ENCODE results near the gene PSMD13. TPM values are rescaled to one million over a fixed set of nuclear protein-coding genes. Genes with fewer than 3 reads are reported as not detected.

Gene PSMD13
- total and polyA plus RNA-seq, 2 of the 13 experiments (the other 11 are each of a cell fraction or from before 2014, with no cell fraction given), result 83.0 to 117 TPM

- TF ChIP-seq SOX5 (CRISPR knock-in tag; IDR thresholded peaks at IDR 0.05; ENCODE audit: borderline replicate concordance) (peak; percentile 24; the same call in 1 of the 2 replicates), ISX (CRISPR knock-in tag; conservative IDR thresholded peaks at IDR 0.05) (no peak), ZNF639 (CRISPR knock-in tag; conservative IDR thresholded peaks at IDR 0.05) (peak; percentile 76; the same call in 1 of the 2 replicates), TRIM24 (CRISPR knock-in tag; IDR thresholded peaks at IDR 0.05) (no peak), SKI (IDR thresholded peaks at IDR 0.05; ENCODE audit: partially characterized antibody) (no peak), ZNF17 (CRISPR knock-in tag; IDR thresholded peaks at IDR 0.05) (no peak), ERF (CRISPR knock-in tag; IDR thresholded peaks at IDR 0.05) (peak; percentile 79; the same call in 1 of the 2 replicates), ZNF296 (CRISPR knock-in tag; conservative IDR thresholded peaks at IDR 0.05) (no peak), YEATS4 (CRISPR knock-in tag; IDR thresholded peaks at IDR 0.05; ENCODE audit: borderline replicate concordance) (peak; percentile 78), ZKSCAN1 (IDR thresholded peaks at IDR 0.05; ENCODE audit: low read length) (no peak), ZKSCAN8 (CRISPR knock-in tag; IDR thresholded peaks at IDR 0.05; ENCODE audit: borderline replicate concordance) (no peak), PBX2 (CRISPR knock-in tag; IDR thresholded peaks at IDR 0.05) (no peak), ZBTB49 (CRISPR knock-in tag; IDR thresholded peaks at IDR 0.05; ENCODE audit: borderline replicate concordance) (no peak), ZMYM3 (CRISPR knock-in tag; IDR thresholded peaks at IDR 0.05) (no peak), SMYD3 (CRISPR knock-in tag; IDR thresholded peaks at IDR 0.05) (no peak), SRF (IDR thresholded peaks at IDR 0.05; ENCODE audit: low read depth, low read length) (no peak), MNT (IDR thresholded peaks at IDR 0.05) (no peak), TBX2 (CRISPR knock-in tag; IDR thresholded peaks at IDR 0.05; ENCODE audit: borderline replicate concordance) (0 out of 2 replicates have a peak, but pooled peaks have one; percentile 29), ZNF382 (CRISPR knock-in tag; IDR thresholded peaks at IDR 0.05; ENCODE audit: borderline replicate concordance) (no peak), ZNF251 (CRISPR knock-in tag; IDR thresholded peaks at IDR 0.05) (no peak)
- TF ChIP-seq, protein P1, sequence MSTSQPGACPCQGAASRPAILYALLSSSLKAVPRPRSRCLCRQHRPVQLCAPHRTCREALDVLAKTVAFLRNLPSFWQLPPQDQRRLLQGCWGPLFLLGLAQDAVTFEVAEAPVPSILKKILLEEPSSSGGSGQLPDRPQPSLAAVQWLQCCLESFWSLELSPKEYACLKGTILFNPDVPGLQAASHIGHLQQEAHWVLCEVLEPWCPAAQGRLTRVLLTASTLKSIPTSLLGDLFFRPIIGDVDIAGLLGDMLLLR (CRISPR knock-in tag; IDR thresholded peaks at IDR 0.05), result no peak; the same call in 1 of the 2 replicates
Measured at GRCh38 chr11:236774-237767, at the start of gene PSMD13 (continued).

All from HepG2 (cell line).